Caco-2 (cell line): Measurements from ENCODE around the gene LTBP1. TPM values are rescaled to one million over a fixed set of nuclear protein-coding genes. Genes with fewer than 3 reads are reported as not detected.

Experiments
- BruUV-seq: library from RNA; stranded (reverse); fragments of 400-500 nt; replicated peaks from 2 replicates; lab custom pipeline; 2021; lab: Mats Ljungman, UMichigan
- CTCF ChIA-PET: fragments of 300-600 bp; sonication (Branson Sonifier 250); formaldehyde crosslinking; loops from one replicate; lab custom pipeline; 2022; ENCODE audit warnings: antibody characterized with exemption; lab: Charles Lee
- POLR2A ChIA-PET: fragments of 300-600 bp; sonication (Branson Sonifier 250); formaldehyde crosslinking; loops from one replicate; lab custom pipeline; 2022; ENCODE audit warnings: antibody characterized with exemption; lab: Charles Lee
- DNase-seq, 2 experiments: peaks; one replicate each; pipeline versions ENCODE4 v3.0.0 to v3.0.0-alpha.2; 2020 to 2022
- H3K27me3 ChIP-seq: replicated peaks from 2 replicates; pipeline ENCODE4 v1.6.0; 2011; ENCODE audit warnings: low read length; ENCODE audit not compliant: control insufficient read depth, insufficient read depth
- H3K36me3 ChIP-seq: 2 replicates; pipeline ENCODE4 v1.5.1; 2011; ENCODE audit warnings: low read length; ENCODE audit not compliant: control insufficient read depth, insufficient read depth
- H3K4me1 ChIP-seq: fragments of 250-450 bp; sonication (Bioruptor Pico); 2 replicates; pipeline ENCODE4 v1.5.1; 2020; ENCODE audit warnings: mild to moderate bottlenecking
- H3K4me3 ChIP-seq: 2 replicates; pipeline ENCODE4 v1.5.1; 2011; ENCODE audit warnings: low read depth, mild to moderate bottlenecking, control low read depth, low read length
- H3K9me3 ChIP-seq: fragments of 250-450 bp; sonication (Bioruptor Pico); 2 replicates; pipeline ENCODE4 v1.5.1; 2020; ENCODE audit warnings: mild to moderate bottlenecking, moderate library complexity
- H3K27ac Mint-ChIP-seq: one replicate; pipeline ENCODE4 v1.8.0; 2022; ENCODE audit warnings: mixed read lengths; ENCODE audit not compliant: unreplicated experiment
- H3K27me3 Mint-ChIP-seq: one replicate; pipeline ENCODE4 v1.8.0; 2022; ENCODE audit warnings: mixed read lengths; ENCODE audit not compliant: insufficient read depth, unreplicated experiment
- H3K36me3 Mint-ChIP-seq: one replicate; pipeline ENCODE4 v1.8.0; 2022; ENCODE audit warnings: mild to moderate bottlenecking, mixed read lengths; ENCODE audit not compliant: insufficient read depth, unreplicated experiment
- H3K4me1 Mint-ChIP-seq: one replicate; pipeline ENCODE4 v1.8.0; 2022; ENCODE audit warnings: low read depth, mixed read lengths; ENCODE audit not compliant: unreplicated experiment
- H3K4me3 Mint-ChIP-seq: one replicate; pipeline ENCODE4 v1.8.0; 2022; ENCODE audit warnings: mild to moderate bottlenecking, moderate library complexity, mixed read lengths; ENCODE audit not compliant: unreplicated experiment
- H3K9me3 Mint-ChIP-seq: one replicate; pipeline ENCODE4 v1.8.0; 2022; ENCODE audit warnings: mixed read lengths; ENCODE audit not compliant: unreplicated experiment
- intact Hi-C: fragments of 100-400 bp; cut with micrococcal nuclease; formaldehyde crosslinking; loops from one replicate; pipeline ENCODE4 v1.10.0; 2022; ENCODE audit not compliant: unreplicated experiment
- total RNA-seq: library from RNA; stranded (reverse); gene quantifications from 2 replicates; pipeline ENCODE4 v1.2.3, GENCODE V29; 2022
- TF ChIP-seq, protein P1 (sequence below), 2 experiments: fragments of 200-600 bp in 1 of 2; IDR thresholded peaks; 1 replicate in 1 of 2; 2 replicates in 1 of 2; pipeline versions ENCODE4 v1.5.1 to v1.8.0; 2011 to 2022; ENCODE audit warnings: antibody characterized with exemption in 1 of 2, control low read depth in 1 of 2, inconsistent platforms in 1 of 2, low read depth in 1 of 2, low read length in 1 of 2, mild to moderate bottlenecking in 1 of 2, moderate library complexity in 1 of 2; ENCODE audit not compliant: insufficient read depth in 1 of 2, severe bottlenecking in 1 of 2, unreplicated experiment in 1 of 2

The LTBP1 gene
- total RNA-seq, 1 experiment from 2014 or later = 64.2 TPM

DNA sequence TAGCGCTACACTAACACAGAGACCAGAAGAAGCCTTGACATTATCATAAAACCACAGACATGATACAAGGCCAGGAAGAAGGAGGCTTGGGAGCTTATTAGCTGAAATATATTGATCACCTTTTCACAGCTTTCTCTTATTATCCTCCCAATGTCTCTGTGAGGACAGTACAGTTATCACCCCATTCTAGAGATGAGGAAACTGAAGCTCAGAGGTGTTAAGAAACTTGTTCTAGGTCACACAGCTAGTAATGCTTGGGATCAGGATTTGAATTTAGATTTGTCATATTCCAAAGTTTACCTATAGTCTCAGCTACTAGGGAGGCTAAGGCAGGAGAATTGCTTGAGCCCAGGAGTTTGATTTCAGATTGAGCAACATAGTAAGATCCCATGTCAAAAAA lies 44.6 kb upstream of the LTBP1 start:
- H3K27ac Mint-ChIP-seq = no peak overlapping the region
- CTCF ChIA-PET = no interaction called here
- H3K36me3 Mint-ChIP-seq = no peaks in the 10 kb centered on the region
- no peaks in the 10 kb centered on the region for H3K4me1 Mint-ChIP-seq
- H3K27me3 Mint-ChIP-seq = peaks cover 3% of the 10 kb centered on the region
- no peaks in the 10 kb centered on the region for H3K9me3 Mint-ChIP-seq
- no peaks in the 10 kb centered on the region for H3K4me1 ChIP-seq
- no peak overlapping the region for H3K4me3 Mint-ChIP-seq
- H3K4me3 ChIP-seq = no peak overlapping the region
- intact Hi-C loops = no loop called here
- TF ChIP-seq, protein P1, sequence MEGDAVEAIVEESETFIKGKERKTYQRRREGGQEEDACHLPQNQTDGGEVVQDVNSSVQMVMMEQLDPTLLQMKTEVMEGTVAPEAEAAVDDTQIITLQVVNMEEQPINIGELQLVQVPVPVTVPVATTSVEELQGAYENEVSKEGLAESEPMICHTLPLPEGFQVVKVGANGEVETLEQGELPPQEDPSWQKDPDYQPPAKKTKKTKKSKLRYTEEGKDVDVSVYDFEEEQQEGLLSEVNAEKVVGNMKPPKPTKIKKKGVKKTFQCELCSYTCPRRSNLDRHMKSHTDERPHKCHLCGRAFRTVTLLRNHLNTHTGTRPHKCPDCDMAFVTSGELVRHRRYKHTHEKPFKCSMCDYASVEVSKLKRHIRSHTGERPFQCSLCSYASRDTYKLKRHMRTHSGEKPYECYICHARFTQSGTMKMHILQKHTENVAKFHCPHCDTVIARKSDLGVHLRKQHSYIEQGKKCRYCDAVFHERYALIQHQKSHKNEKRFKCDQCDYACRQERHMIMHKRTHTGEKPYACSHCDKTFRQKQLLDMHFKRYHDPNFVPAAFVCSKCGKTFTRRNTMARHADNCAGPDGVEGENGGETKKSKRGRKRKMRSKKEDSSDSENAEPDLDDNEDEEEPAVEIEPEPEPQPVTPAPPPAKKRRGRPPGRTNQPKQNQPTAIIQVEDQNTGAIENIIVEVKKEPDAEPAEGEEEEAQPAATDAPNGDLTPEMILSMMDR (IDR thresholded peaks at IDR 0.05; ENCODE audit: insufficient read depth in 1 of 2, low read depth in 1 of 2, low read length in 1 of 2, severe bottlenecking in 1 of 2, unreplicated experiment in 1 of 2) = no peak
- POLR2A ChIA-PET = no interaction called here
- H3K9me3 ChIP-seq = no peaks in the 10 kb centered on the region
- BruUV-seq = no TSS peak
- H3K36me3 ChIP-seq = no peaks in the 10 kb centered on the region
- DNase-seq = no peak
- H3K27me3 ChIP-seq = no peaks in the 10 kb centered on the region

DNA sequence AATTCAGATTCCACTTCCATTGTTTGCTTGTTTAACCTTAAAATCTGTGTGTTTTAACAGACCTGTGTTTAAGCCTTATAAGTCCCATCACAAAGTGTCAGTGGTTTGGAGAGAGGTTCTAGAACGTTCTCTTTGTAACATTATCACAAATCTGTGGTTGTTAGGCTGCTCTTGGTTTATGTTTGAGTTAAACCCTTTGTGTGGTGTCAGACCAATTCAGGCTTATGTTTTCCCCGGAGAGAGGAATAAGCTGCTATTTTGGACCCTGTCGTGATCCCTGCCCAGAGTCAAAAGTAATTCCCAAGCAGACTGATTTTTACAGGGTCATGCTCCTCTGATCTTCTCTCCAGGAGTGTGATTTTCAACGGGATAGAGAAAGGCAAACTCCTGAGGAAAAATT lies 43.8 kb upstream of the LTBP1 start:
- intact Hi-C loops = no loop called here
- CTCF ChIA-PET = interaction anchor here (0.5 kb wide), 1 partner anchor 47 kb away, joined by 3 read pairs; no protein-coding TSS in a partner anchor
- Mint-ChIP-seq H3K4me1 (no peaks in the 10 kb centered on the region), H3K27me3 (peaks cover 3% of the 10 kb centered on the region), H3K27ac (no peak overlapping the region), H3K4me3 (no peak overlapping the region), H3K9me3 (no peaks in the 10 kb centered on the region), H3K36me3 (no peaks in the 10 kb centered on the region)
- Histone ChIP-seq H3K9me3 (no peaks in the 10 kb centered on the region), H3K4me3 (no peak overlapping the region), H3K4me1 (no peaks in the 10 kb centered on the region), H3K36me3 (no peaks in the 10 kb centered on the region), H3K27me3 (no peaks in the 10 kb centered on the region)
- no TSS peak for BruUV-seq
- TF ChIP-seq, protein P1 (IDR thresholded peaks at IDR 0.05; ENCODE audit: insufficient read depth in 1 of 2, low read depth in 1 of 2, low read length in 1 of 2, severe bottlenecking in 1 of 2, unreplicated experiment in 1 of 2) = no peak
- POLR2A ChIA-PET = no interaction called here
- no peak for DNase-seq

DNA sequence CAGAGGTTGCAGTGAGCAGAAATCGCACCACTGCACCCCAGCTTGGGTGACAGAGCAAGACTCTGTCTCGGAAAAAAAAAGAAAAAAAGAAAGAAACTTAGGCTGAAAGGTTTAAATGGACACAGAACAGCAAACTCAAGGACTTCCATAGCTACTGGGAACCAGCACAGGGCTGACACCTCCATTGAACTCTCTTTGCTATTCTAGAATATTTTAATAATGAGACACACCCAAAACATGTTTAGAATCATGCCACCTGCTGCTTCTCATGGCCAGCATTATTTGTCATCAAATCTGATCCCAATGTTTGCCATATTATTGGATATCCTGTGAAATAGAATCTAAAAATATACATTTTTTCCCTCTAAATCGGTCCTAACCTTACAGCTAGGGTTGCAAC lies 42.7 kb upstream of the LTBP1 start:
- Histone ChIP-seq H3K27me3 (no peaks in the 10 kb centered on the region), H3K9me3 (no peaks in the 10 kb centered on the region), H3K4me3 (no peak overlapping the region), H3K36me3 (no peaks in the 10 kb centered on the region), H3K4me1 (no peaks in the 10 kb centered on the region)
- Mint-ChIP-seq H3K4me1 (no peaks in the 10 kb centered on the region), H3K27ac (no peak overlapping the region), H3K36me3 (no peaks in the 10 kb centered on the region), H3K4me3 (no peak overlapping the region), H3K9me3 (no peaks in the 10 kb centered on the region), H3K27me3 (peaks cover 3% of the 10 kb centered on the region)
- DNase-seq = no peak
- BruUV-seq = no TSS peak
- ChIA-PET CTCF (no interaction called here), POLR2A (no interaction called here)
- TF ChIP-seq, protein P1 (IDR thresholded peaks at IDR 0.05; ENCODE audit: insufficient read depth in 1 of 2, low read depth in 1 of 2, low read length in 1 of 2, severe bottlenecking in 1 of 2, unreplicated experiment in 1 of 2) = no peak
- intact Hi-C loops = no loop called here
